GM12878 (cell line): ENCODE measurements around the gene UBXN10. TPM values are rescaled to one million over a fixed set of nuclear protein-coding genes. Genes with fewer than 3 reads are reported as not detected.

Experiments
- ATAC-seq: fragments of 200-7000 bp; cut with Tn5 transposase; 3 replicates; pipeline ENCODE4 v1.9.1; 2020; ENCODE audit warnings: mild to moderate bottlenecking, moderate library complexity
- BruUV-seq: library from RNA; stranded (reverse); fragments of 400-500 nt; replicated peaks from 2 replicates; lab custom pipeline; 2021; lab: Mats Ljungman, UMichigan
- CTCF ChIA-PET: fragments of 300-600 bp; sonication (Branson Sonifier 250); formaldehyde crosslinking; extraction: SDS; loops from one replicate; lab custom pipeline; 2021; ENCODE audit warnings: inconsistent platforms; lab: Yijun Ruan, JAX
- POLR2A ChIA-PET: fragments of 350-600 bp; formaldehyde crosslinking; extraction: SDS; loops from one replicate; lab custom pipeline; 2021; ENCODE audit warnings: inconsistent platforms; lab: Charles Lee
- RAD21 ChIA-PET: fragments of 300-600 bp; sonication (Branson Sonifier 250); formaldehyde crosslinking; loops from one replicate; lab custom pipeline; 2023; ENCODE audit warnings: antibody characterized with exemption; ENCODE audit not compliant: unreplicated experiment; lab: Charles Lee
- SMC1A ChIA-PET: fragments of 300-600 bp; sonication (Branson Sonifier 250); formaldehyde crosslinking; loops from one replicate; lab custom pipeline; 2023; ENCODE audit not compliant: unreplicated experiment, uncharacterized antibody; lab: Charles Lee
- DNase-seq: peaks from one replicate; pipeline ENCODE4 v3.0.0-alpha.2; 2011; ENCODE audit warnings: low read depth, low spot score
- FAIRE-seq: peaks from 3 replicates; lab custom pipeline; 2011; peaks lifted over from hg19 to GRCh38; lab: Jason Lieb, UNC
- H2AFZ ChIP-seq: 2 replicates; pipeline ENCODE4 v1.6.0; 2011; ENCODE audit warnings: low read depth, low read length, control low read depth; ENCODE audit not compliant: control insufficient read depth
- H3K27ac ChIP-seq: 2 replicates; pipeline ENCODE4 v1.5.1; 2011; ENCODE audit warnings: control low read depth; ENCODE audit not compliant: control insufficient read depth, insufficient read depth
- H3K27me3 ChIP-seq, 2 experiments: replicated peaks in 1 of 2; 2 replicates each; pipeline versions ENCODE4 v1.6.0 to v1.6.1; 2011; ENCODE audit warnings: low read length in 1 of 2; ENCODE audit not compliant: control insufficient read depth in 2 of 2, insufficient read depth in 2 of 2
- H3K36me3 ChIP-seq, 2 experiments: 2 replicates each; pipeline ENCODE4 v1.5.1; 2011; ENCODE audit warnings: low read length in 1 of 2; ENCODE audit not compliant: control insufficient read depth in 2 of 2, insufficient read depth in 2 of 2
- H3K4me1 ChIP-seq: 2 replicates; pipeline ENCODE4 v1.6.1; 2011; ENCODE audit warnings: mild to moderate bottlenecking, low read length, moderate library complexity, mixed read lengths; ENCODE audit not compliant: control insufficient read depth, insufficient read depth
- H3K4me2 ChIP-seq: 2 replicates; pipeline ENCODE4 v1.6.0; 2011; ENCODE audit warnings: control low read depth; ENCODE audit not compliant: control insufficient read depth, insufficient read depth
- H3K4me3 ChIP-seq: fragments of 200-600 bp; sonication (generic); 2 replicates; pipeline ENCODE4 v1.5.1; 2016
- H3K79me2 ChIP-seq: 2 replicates; pipeline ENCODE4 v1.6.0; 2011; ENCODE audit warnings: low read length; ENCODE audit not compliant: control insufficient read depth, insufficient read depth
- H3K9ac ChIP-seq: 2 replicates; pipeline ENCODE4 v1.8.0; 2011; ENCODE audit warnings: low read length, control low read depth, mixed read lengths; ENCODE audit not compliant: control insufficient read depth, insufficient read depth
- H3K9me3 ChIP-seq: replicated peaks from 3 replicates; pipeline ENCODE4 v1.5.1; 2011; ENCODE audit warnings: mild to moderate bottlenecking, low read length; ENCODE audit not compliant: control insufficient read depth, insufficient read depth
- H4K20me1 ChIP-seq: 2 replicates; pipeline ENCODE4 v1.6.0; 2011; ENCODE audit not compliant: control insufficient read depth, insufficient read depth
- ATF2 ChIP-seq: IDR thresholded peaks from 2 replicates; pipeline ENCODE4 v1.6.1; 2012; ENCODE audit warnings: low read length, inconsistent platforms
- BMI1 ChIP-seq: fragments of 450-650 bp; IDR thresholded peaks from 2 replicates; pipeline ENCODE4 v1.6.1; 2016; ENCODE audit warnings: mild to moderate bottlenecking, moderate library complexity, borderline replicate concordance
- CREM ChIP-seq: IDR thresholded peaks from 2 replicates; pipeline ENCODE4 v1.6.1; 2014; ENCODE audit warnings: antibody characterized with exemption, low read depth
- GATAD2B ChIP-seq: fragments of 450-650 bp; conservative IDR thresholded peaks from 2 replicates; pipeline ENCODE4 v1.6.1; 2017; ENCODE audit warnings: low read depth, mild to moderate bottlenecking, moderate library complexity
- HDAC2 ChIP-seq: fragments of 200-600 bp; sonication (generic); IDR thresholded peaks from 2 replicates; pipeline ENCODE4 v1.6.1; 2017
- HSF1 ChIP-seq: fragments of 150-350 bp; IDR thresholded peaks from 2 replicates; pipeline ENCODE4 v1.6.1; 2014; ENCODE audit warnings: mild to moderate bottlenecking, low read depth, low read length
- IRF3 ChIP-seq: fragments of 450-650 bp; IDR thresholded peaks from 2 replicates; pipeline ENCODE4 v1.6.1; 2014; ENCODE audit warnings: mild to moderate bottlenecking
- JUND ChIP-seq: IDR thresholded peaks from 2 replicates; pipeline ENCODE4 v1.6.1; 2012; ENCODE audit warnings: low read depth, mild to moderate bottlenecking, low read length, improper control_type of control experiment, moderate library complexity
- MXI1 ChIP-seq: fragments of 150-350 bp; IDR thresholded peaks from 2 replicates; pipeline ENCODE4 v1.6.1; 2011; ENCODE audit warnings: low read depth, mild to moderate bottlenecking, inconsistent platforms, low read length, improper control_type of control experiment
- PML ChIP-seq: IDR thresholded peaks from 2 replicates; pipeline ENCODE4 v1.6.1; 2012; ENCODE audit warnings: low read length, inconsistent platforms
- RBBP5 ChIP-seq: fragments of 200-600 bp; sonication (generic); conservative IDR thresholded peaks from 2 replicates; pipeline ENCODE4 v1.6.1; 2016
- SREBF1 ChIP-seq: IDR thresholded peaks from 2 replicates; pipeline ENCODE4 v1.6.1; 2012; ENCODE audit warnings: mild to moderate bottlenecking, low read length
- SUZ12 ChIP-seq: fragments of 200-600 bp; sonication (generic); IDR thresholded peaks from one replicate; pipeline ENCODE4 v1.6.1; 2018; ENCODE audit warnings: antibody characterized with exemption, mild to moderate bottlenecking; ENCODE audit not compliant: unreplicated experiment
- USF1 ChIP-seq: IDR thresholded peaks from 2 replicates; pipeline ENCODE4 v1.6.1; 2011; ENCODE audit warnings: borderline replicate concordance, low read depth, mild to moderate bottlenecking, moderate library complexity, mixed read lengths, low read length; ENCODE audit not compliant: insufficient read depth; ENCODE audit errors: extremely low read length
- ZNF622 ChIP-seq: fragments of 450-650 bp; IDR thresholded peaks from 2 replicates; pipeline ENCODE4 v1.6.1; 2017; ENCODE audit warnings: mild to moderate bottlenecking, inconsistent platforms
- WGBS: methylation state at CpG from one replicate; pipeline ENCODE4 v1.1.6; 2016; ENCODE audit warnings: low lambda C conversion rate; ENCODE audit not compliant: insufficient replicate concordance, insufficient coverage; ENCODE audit errors: missing lambda C conversion rate; 5-methylcytosine and 5-hydroxymethylcytosine counted together
- in situ Hi-C: fragments of 300-500 bp; cut with MboI; formaldehyde crosslinking; loops from 9 replicates; pipeline ENCODE4 v1.14.3; 2018; ENCODE audit warnings: mixed read lengths
- intact Hi-C: fragments of 100-400 bp; cut with micrococcal nuclease; formaldehyde crosslinking; loops from one replicate; pipeline ENCODE4 v1.14.2; 2022; ENCODE audit not compliant: unreplicated experiment
- polyA plus RNA-seq, 11 experiments: library from polyadenylated mRNA; depleted of rRNA in 4 of 11; unstranded in 6 of 11; stranded (reverse) in 5 of 11; fragments of >200 nt; fragmentation: Nextera tagmentation in 4 of 11; fragmentation: Illumina TruSeq in 1 of 11; extraction: Ambion mirVana in 4 of 11; extraction: Trizol in 1 of 11; gene quantifications; 1 replicate in 1 of 11; 2 replicates in 10 of 11; pipeline versions ENCODE4 v1.2.1 to v1.2.3, GENCODE V29; 2011 to 2016; ENCODE audit warnings: inconsistent platforms in 2 of 11, missing spikeins in 2 of 11, low read depth in 1 of 11
- total RNA-seq, 4 experiments: library from RNA; depleted of rRNA in 3 of 4; stranded (reverse); fragments of >200 nt in 3 of 4; fragmentation: Illumina TruSeq in 1 of 4; extraction: Trizol in 1 of 4; gene quantifications; 2 replicates each; pipeline versions ENCODE4 v1.2.1 to v1.2.3, GENCODE V29; 2013 to 2021

Gene UBXN10
- total and polyA plus RNA-seq, 10 of the 15 experiments (the other 5 are each of a cell fraction or from before 2014, with no cell fraction given): 0.03 to 0.15 (median 0.06) TPM; not detected in 7

GRCh38 chr1:20224546-20224945 is 38.6 kb downstream of the UBXN10 start:
- H3K79me2 ChIP-seq: no peaks in the 10 kb centered on the region
- ChIA-PET CTCF (no interaction called here), SMC1A (interaction anchor here (1.0 kb wide), 1 partner anchor 25 kb away, joined by 3 read pairs; no protein-coding TSS in a partner anchor), RAD21 (no interaction called here)
- H3K9ac ChIP-seq: no peak overlapping the region
- H3K4me3 ChIP-seq: no peak overlapping the region
- no peaks in the 10 kb centered on the region for H3K9me3 ChIP-seq
- H2AFZ ChIP-seq: no peak overlapping the region
- no peak overlapping the region for H3K27ac ChIP-seq
- peaks cover 1 to 3% of the 10 kb centered on the region in 2 experiments; a peak in 3 of 4 replicates for H3K27me3 ChIP-seq
- H3K36me3 ChIP-seq: no peaks in the 10 kb centered on the region
- WGBS: 26% methylated on average over 3 of the region's 3 CpGs
- no peaks in the 10 kb centered on the region for H4K20me1 ChIP-seq
- H3K4me1 ChIP-seq: no peaks in the 10 kb centered on the region
- TF ChIP-seq HDAC2: no peak
- TF ChIP-seq BMI1: no peak
- no peak for TF ChIP-seq ZNF622
- TF ChIP-seq SUZ12: no peak
- TF ChIP-seq ATF2: no peak
- TF ChIP-seq, all 136 proteins: peak for 0
- intact Hi-C loops (no loop called here), in situ Hi-C loops (no loop called here)
- DNase-seq: no peak
- no peak for ATAC-seq
- POLR2A ChIA-PET: no interaction called here
- FAIRE-seq: no peak
- H3K4me2 ChIP-seq: no peak overlapping the region
- BruUV-seq: no TSS peak

- Histone ChIP-seq H4K20me1 (no peaks in the 10 kb centered on the region), H3K4me3 (no peak overlapping the region), H3K4me1 (no peaks in the 10 kb centered on the region), H3K79me2 (no peaks in the 10 kb centered on the region), H3K36me3 (no peaks in the 10 kb centered on the region), H3K4me2 (no peak overlapping the region), H3K27me3 (peaks cover 1 to 3% of the 10 kb centered on the region in 2 experiments; a peak in 2 of 4 replicates), H3K9me3 (no peaks in the 10 kb centered on the region), H2AFZ (no peak overlapping the region), H3K27ac (no peak overlapping the region), H3K9ac (no peak overlapping the region)
- no peak for ATAC-seq
- POLR2A ChIA-PET: no interaction called here
- WGBS: 41% methylated on average over 4 of the region's 4 CpGs
- RAD21 ChIA-PET: no interaction called here
- intact Hi-C loops (no loop called here), in situ Hi-C loops (no loop called here)
- no peak for DNase-seq
- SMC1A ChIA-PET: no interaction called here
- no peak for FAIRE-seq
- CTCF ChIA-PET: interaction anchor here (1.1 to 2.7 kb wide), 2 partner anchors 15 to 32 kb away, joined by 4 to 13 read pairs; no protein-coding TSS in a partner anchor
- no TSS peak for BruUV-seq
- TF ChIP-seq PML: no peak
- TF ChIP-seq RBBP5: no peak
- TF ChIP-seq IRF3: no peak
- no peak for TF ChIP-seq USF1
- no peak for TF ChIP-seq JUND
- no peak for TF ChIP-seq SREBF1
- TF ChIP-seq HSF1: no peak
- no peak for TF ChIP-seq GATAD2B
- TF ChIP-seq MXI1: no peak
- TF ChIP-seq CREM: no peak
Observed at GRCh38 chr1:20227704-20228103, 41.8 kb downstream of the UBXN10 start.
